Measurements from ENCODE around the gene CD81. TPM values are rescaled to one million over a fixed set of nuclear protein-coding genes. Genes with fewer than 3 reads are reported as not detected.

Gene CD81
- total RNA-seq, 4 donors from 2014 or later = 54.5 to 87.0 (median 66.8) TPM

DNA sequence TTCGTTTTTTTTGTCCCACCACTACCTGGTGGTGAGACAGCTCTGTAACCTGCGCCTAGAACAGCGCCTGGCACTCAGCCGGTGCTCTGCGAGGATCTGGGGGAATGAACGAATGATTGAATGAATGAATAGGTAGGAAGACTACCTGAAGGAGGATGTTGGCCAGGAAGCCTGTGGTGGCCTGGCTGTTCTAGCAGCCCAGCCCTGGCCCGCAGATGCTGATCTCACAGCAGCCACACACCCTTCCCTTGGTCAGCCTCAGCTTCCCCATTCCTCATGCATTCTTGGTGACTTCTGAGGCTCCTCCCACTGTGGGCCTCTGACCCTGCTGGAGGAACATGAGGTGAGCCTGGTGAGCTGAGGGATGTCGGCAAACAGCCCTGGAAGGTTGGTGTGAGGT is 63.5 kb downstream of the CD81 start:
- no peak overlapping the region for H3K27ac ChIP-seq
- intact Hi-C loops (cut with DNase I; ENCODE audit: low total_unique reads) = loop anchor here (5.0 kb wide), 1 partner anchor 92 kb away; no protein-coding TSS in a partner anchor
- DNase-seq (no peak), ATAC-seq (no peak)
- in situ Hi-C loops (cut with MboI; ENCODE audit: low sequenced_read_pairs in 4 of 4) = loop anchor here in 2 of 4 donors (25.0 kb wide), 2 partner anchors 253 to 447 kb away; partner anchors contain the start of gene CDKN1C (in 1 of the 2)
- H3K4me1 ChIP-seq = no peaks in the 10 kb centered on the region
- no peak for TF ChIP-seq POLR2A (IDR thresholded peaks at IDR 0.05)
- TF ChIP-seq CTCF (IDR thresholded peaks at IDR 0.05 in 4 of 5, conservative IDR thresholded peaks at IDR 0.05 in 1 of 5) = no peak
- no peaks in the 10 kb centered on the region for H3K36me3 ChIP-seq
- no peak overlapping the region for H3K4me3 ChIP-seq
- no peaks in the 10 kb centered on the region for H3K9me3 ChIP-seq
- peaks cover 16 to 32% (median 26%) of the 10 kb centered on the region in 3 donors for H3K27me3 ChIP-seq

GRCh38 chr11:2441171-2441570 is 64.1 kb downstream of the CD81 start:
- in situ Hi-C loops (cut with MboI; ENCODE audit: low sequenced_read_pairs in 4 of 4) = loop anchor here in 2 of 4 donors (25.0 kb wide), 2 partner anchors 254 to 446 kb away; partner anchors contain the start of gene CDKN1C (in 1 of the 2)
- no peaks in the 10 kb centered on the region for H3K36me3 ChIP-seq
- H3K9me3 ChIP-seq = no peaks in the 10 kb centered on the region
- no peak for TF ChIP-seq CTCF (IDR thresholded peaks at IDR 0.05 in 4 of 5, conservative IDR thresholded peaks at IDR 0.05 in 1 of 5)
- no peak for TF ChIP-seq POLR2A (IDR thresholded peaks at IDR 0.05)
- intact Hi-C loops (cut with DNase I; ENCODE audit: low total_unique reads) = loop anchor here (5.0 kb wide), 1 partner anchor 91 kb away; no protein-coding TSS in a partner anchor
- H3K4me1 ChIP-seq = no peaks in the 10 kb centered on the region
- no peak overlapping the region for H3K4me3 ChIP-seq
- H3K27ac ChIP-seq = no peak overlapping the region
- DNase-seq = no peak
- no peak for ATAC-seq
- peaks cover 19 to 37% (median 29%) of the 10 kb centered on the region in 3 donors for H3K27me3 ChIP-seq

DNA sequence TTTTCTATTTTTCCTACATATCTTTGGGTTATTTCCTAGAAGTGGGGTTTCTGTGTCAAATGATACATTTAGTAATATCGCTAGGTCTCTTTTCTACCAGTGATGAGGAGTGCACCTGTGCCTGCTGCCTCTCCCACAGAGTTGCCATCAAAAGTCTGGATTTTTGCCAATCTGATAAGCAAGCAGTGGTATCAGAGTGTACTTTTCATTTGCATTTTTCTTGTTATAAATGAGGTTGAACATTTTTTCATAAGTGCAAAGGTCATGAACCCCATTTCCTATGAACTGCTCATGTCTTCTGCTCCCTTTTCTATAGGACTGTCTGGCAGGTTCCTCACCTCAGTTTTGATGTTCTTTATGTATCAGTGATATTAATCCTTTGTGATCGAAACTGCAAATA is 65.5 kb downstream of the CD81 start:
- H3K4me1 ChIP-seq = no peaks in the 10 kb centered on the region
- no peak overlapping the region for H3K4me3 ChIP-seq
- in situ Hi-C loops (cut with MboI; ENCODE audit: low sequenced_read_pairs in 4 of 4) = loop anchor here in 2 of 4 donors (25.0 kb wide), 2 partner anchors 255 to 445 kb away; partner anchors contain the start of gene CDKN1C (in 1 of the 2)
- peaks cover 25 to 41% (median 29%) of the 10 kb centered on the region in 3 donors for H3K27me3 ChIP-seq
- H3K9me3 ChIP-seq = no peaks in the 10 kb centered on the region
- H3K27ac ChIP-seq = no peak overlapping the region
- TF ChIP-seq POLR2A (IDR thresholded peaks at IDR 0.05) = no peak
- no peak for TF ChIP-seq CTCF (IDR thresholded peaks at IDR 0.05 in 4 of 5, conservative IDR thresholded peaks at IDR 0.05 in 1 of 5)
- no peaks in the 10 kb centered on the region for H3K36me3 ChIP-seq
- intact Hi-C loops (cut with DNase I; ENCODE audit: low total_unique reads) = loop anchor here (5.0 kb wide), 1 partner anchor 90 kb away; no protein-coding TSS in a partner anchor
- ATAC-seq = no peak
- no peak for DNase-seq

DNA sequence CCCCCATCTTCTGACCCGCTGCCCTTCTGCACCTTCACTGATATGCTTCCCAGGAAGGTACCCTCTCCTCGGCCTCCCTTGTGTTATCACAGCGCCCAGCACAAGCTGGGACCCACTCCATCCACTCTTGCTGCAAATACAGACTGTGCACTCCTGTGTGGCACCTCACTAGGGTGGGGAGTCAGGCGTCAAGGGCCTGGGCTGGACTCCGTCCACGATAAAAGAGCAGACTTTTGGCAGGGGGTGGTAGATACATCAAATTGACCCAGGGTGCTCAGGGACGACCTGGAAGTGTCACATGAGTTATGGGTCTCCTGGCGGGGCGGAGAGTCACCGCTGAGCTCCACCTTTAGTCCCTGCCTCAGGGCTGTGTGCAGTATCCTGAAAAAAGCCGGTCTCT is 66.3 kb downstream of the CD81 start:
- Histone ChIP-seq H3K4me3 (no peak overlapping the region), H3K27me3 (peaks cover 25 to 41% (median 29%) of the 10 kb centered on the region in 3 donors), H3K4me1 (no peaks in the 10 kb centered on the region), H3K9me3 (no peaks in the 10 kb centered on the region), H3K27ac (no peak overlapping the region), H3K36me3 (no peaks in the 10 kb centered on the region)
- intact Hi-C loops (cut with DNase I; ENCODE audit: low total_unique reads) = loop anchor here (5.0 kb wide), 1 partner anchor 89 kb away; no protein-coding TSS in a partner anchor
- no peak for ATAC-seq
- TF ChIP-seq POLR2A (IDR thresholded peaks at IDR 0.05) (no peak), CTCF (IDR thresholded peaks at IDR 0.05 in 4 of 5, conservative IDR thresholded peaks at IDR 0.05 in 1 of 5) (no peak)
- no peak for DNase-seq
- in situ Hi-C loops (cut with MboI; ENCODE audit: low sequenced_read_pairs in 4 of 4) = loop anchor here in 2 of 4 donors (25.0 kb wide), 2 partner anchors 256 to 444 kb away; partner anchors contain the start of gene CDKN1C (in 1 of the 2)

All from gastrocnemius medialis (tissue), 4 donors.